Measurements from ENCODE around the gene LMNTD2. TPM values are rescaled to one million over a fixed set of nuclear protein-coding genes. Genes with fewer than 3 reads are reported as not detected.
A peak's percentile ranks its signal among the peaks of the same experiment; 100 is the strongest.

LMNTD2 gene
- total and polyA plus RNA-seq, 2 experiments from 2014 or later: 0.22 to 0.36 TPM

DNA sequence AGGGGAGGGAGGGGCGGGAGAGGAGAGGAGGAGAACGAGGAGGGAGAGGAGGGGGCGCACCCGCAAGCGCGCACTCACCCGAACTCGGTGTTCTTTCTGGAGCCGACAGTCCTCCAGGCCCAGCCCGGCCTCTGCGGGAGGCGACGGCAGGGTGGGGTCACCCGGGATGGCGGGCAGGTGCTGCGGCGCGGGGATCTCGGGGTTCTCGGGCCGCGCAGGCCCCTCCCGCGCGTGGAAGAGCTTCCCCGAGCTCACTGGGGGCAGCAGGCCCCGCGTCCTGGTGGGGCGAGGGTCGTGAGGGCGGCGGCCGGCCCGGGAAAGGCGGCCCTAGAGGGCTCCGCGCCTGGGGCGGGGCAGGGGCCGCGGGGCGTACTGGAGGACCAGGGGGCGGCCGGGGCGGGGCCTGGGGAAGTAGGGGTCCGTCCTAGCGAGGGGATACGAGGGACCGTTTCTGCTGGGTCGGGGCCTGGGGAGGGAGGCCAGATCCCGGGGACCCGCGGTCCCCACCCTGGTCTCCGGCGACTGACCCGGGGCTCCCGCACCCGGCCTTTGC is 5.2 kb downstream of the LMNTD2 start:
- no peak overlapping the region for H3K4me2 ChIP-seq (ENCODE audit: unreplicated experiment)
- no peaks in the 10 kb centered on the region for H3K4me1 ChIP-seq (ENCODE audit: insufficient read depth)
- no peaks in the 10 kb centered on the region for H3K9me3 ChIP-seq (ENCODE audit: low read depth)
- no peaks in the 10 kb centered on the region for H3F3A ChIP-seq (ENCODE audit: insufficient read depth)
- no peak overlapping the region for H3K27ac ChIP-seq
- H3K9me2 ChIP-seq (ENCODE audit: insufficient read depth): no peaks in the 10 kb centered on the region
- no peak overlapping the region for H3K4me3 ChIP-seq
- no peaks in the 10 kb centered on the region for H3K79me2 ChIP-seq (ENCODE audit: insufficient read depth)
- TF ChIP-seq EZH2phosphoT487 (IDR thresholded peaks at IDR 0.05; ENCODE audit: insufficient read depth, low read depth) (no peak), EZH2 (IDR thresholded peaks at IDR 0.05; ENCODE audit: insufficient read depth, poor library complexity, severe bottlenecking) (peak; percentile 94)
- 0 to 3% methylated on average over 10 to 40 of the region's 57 CpGs for WGBS, 2 experiments (ENCODE audit: low coverage in 1 of 2, low lambda C conversion rate in 2 of 2, missing lambda C conversion rate in 2 of 2)
- H3K27me3 ChIP-seq (replicated peaks; ENCODE audit: insufficient read depth): peaks cover 12% of the 10 kb centered on the region
- DNase-seq: no peak
- no peak overlapping the region for H2AFZ ChIP-seq
- in situ Hi-C loops (cut with MboI): no loop called here
- no peaks in the 10 kb centered on the region for H4K20me1 ChIP-seq (ENCODE audit: insufficient read depth)
- no peaks in the 10 kb centered on the region for H3K36me3 ChIP-seq (ENCODE audit: low read depth)
- no peak overlapping the region for H3K9ac ChIP-seq

DNA sequence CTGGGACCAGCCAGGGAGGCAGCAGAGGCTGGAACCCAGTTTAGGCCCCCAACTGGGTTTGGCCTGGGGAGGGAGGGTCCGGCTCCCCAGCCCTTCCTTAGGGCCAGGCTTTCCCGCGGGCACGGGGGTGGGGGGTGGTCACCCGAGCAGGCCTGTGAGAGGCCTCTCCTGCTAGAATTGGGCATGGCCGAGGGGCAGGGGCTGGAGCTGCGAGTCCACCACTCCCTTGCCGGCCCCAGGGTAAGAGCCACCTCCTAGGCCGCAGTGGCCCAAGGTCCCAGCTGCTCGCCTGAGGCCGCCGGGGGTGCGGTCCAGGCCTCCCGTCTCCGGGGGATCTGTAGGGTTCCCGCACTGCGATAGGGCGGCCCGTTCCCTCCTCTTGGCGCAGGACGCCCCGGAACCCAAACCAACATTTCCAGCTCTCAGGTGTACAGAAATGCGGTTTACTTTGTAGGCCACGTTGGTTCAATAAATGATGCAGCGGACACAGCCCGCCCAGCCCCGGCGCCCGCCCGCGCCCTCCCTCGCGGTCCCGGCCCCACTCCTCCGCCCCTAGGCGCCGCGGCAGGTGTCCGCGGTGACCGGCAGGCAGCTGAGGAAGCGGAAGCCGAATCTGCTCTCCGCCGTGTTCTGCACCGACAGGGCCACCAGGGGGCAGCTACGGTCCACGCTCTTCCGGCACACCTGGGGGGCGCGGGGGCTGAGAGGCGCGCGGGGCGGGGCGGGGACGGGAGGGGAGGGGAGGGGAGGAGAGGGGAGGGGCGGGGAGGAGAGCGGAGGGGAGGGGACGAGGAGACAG is 5.9 kb downstream of the LMNTD2 start:
- Histone ChIP-seq H3K79me2 (ENCODE audit: insufficient read depth) (no peaks in the 10 kb centered on the region), H3K9me2 (ENCODE audit: insufficient read depth) (no peaks in the 10 kb centered on the region), H2AFZ (no peak overlapping the region), H3F3A (ENCODE audit: insufficient read depth) (no peaks in the 10 kb centered on the region), H3K4me3 (no peak overlapping the region), H3K9me3 (ENCODE audit: low read depth) (no peaks in the 10 kb centered on the region), H3K9ac (no peak overlapping the region), H3K36me3 (ENCODE audit: low read depth) (no peaks in the 10 kb centered on the region), H3K27me3 (replicated peaks; ENCODE audit: insufficient read depth) (peaks cover 12% of the 10 kb centered on the region), H4K20me1 (ENCODE audit: insufficient read depth) (no peaks in the 10 kb centered on the region), H3K4me1 (ENCODE audit: insufficient read depth) (no peaks in the 10 kb centered on the region), H3K4me2 (ENCODE audit: unreplicated experiment) (no peak overlapping the region), H3K27ac (no peak overlapping the region)
- peak; percentile 63 for DNase-seq
- in situ Hi-C loops (cut with MboI): no loop called here
- TF ChIP-seq EZH2phosphoT487 (IDR thresholded peaks at IDR 0.05; ENCODE audit: insufficient read depth, low read depth): no peak
- TF ChIP-seq EZH2 (IDR thresholded peaks at IDR 0.05; ENCODE audit: insufficient read depth, poor library complexity, severe bottlenecking): no peak
- 4 to 11% methylated on average over 31 to 59 of the region's 60 CpGs for WGBS, 2 experiments (ENCODE audit: low coverage in 1 of 2, low lambda C conversion rate in 2 of 2, missing lambda C conversion rate in 2 of 2)

- no peak for DNase-seq
- Histone ChIP-seq H3K9me2 (ENCODE audit: insufficient read depth) (no peaks in the 10 kb centered on the region), H4K20me1 (ENCODE audit: insufficient read depth) (no peaks in the 10 kb centered on the region), H3K27me3 (replicated peaks; ENCODE audit: insufficient read depth) (peaks cover 12% of the 10 kb centered on the region), H3K4me1 (ENCODE audit: insufficient read depth) (no peaks in the 10 kb centered on the region), H3K4me2 (ENCODE audit: unreplicated experiment) (no peak overlapping the region), H3K36me3 (ENCODE audit: low read depth) (no peaks in the 10 kb centered on the region), H3F3A (ENCODE audit: insufficient read depth) (no peaks in the 10 kb centered on the region), H3K4me3 (no peak overlapping the region), H2AFZ (no peak overlapping the region), H3K9me3 (ENCODE audit: low read depth) (no peaks in the 10 kb centered on the region), H3K9ac (no peak overlapping the region), H3K27ac (no peak overlapping the region), H3K79me2 (ENCODE audit: insufficient read depth) (no peaks in the 10 kb centered on the region)
- 36 to 38% methylated on average over 10 of the region's 11 CpGs for WGBS, 2 experiments (ENCODE audit: low coverage in 1 of 2, low lambda C conversion rate in 2 of 2, missing lambda C conversion rate in 2 of 2)
- in situ Hi-C loops (cut with MboI): no loop called here
- TF ChIP-seq EZH2 (IDR thresholded peaks at IDR 0.05; ENCODE audit: insufficient read depth, poor library complexity, severe bottlenecking): no peak
- TF ChIP-seq EZH2phosphoT487 (IDR thresholded peaks at IDR 0.05; ENCODE audit: insufficient read depth, low read depth): no peak
Measured at GRCh38 chr11:553988-554340, 6.6 kb downstream of the LMNTD2 start.

GRCh38 chr11:553083-553987 is 7.2 kb downstream of the LMNTD2 start:
- in situ Hi-C loops (cut with MboI): no loop called here
- no peaks in the 10 kb centered on the region for H3K9me3 ChIP-seq (ENCODE audit: low read depth)
- no peak overlapping the region for H3K9ac ChIP-seq
- H3K4me3 ChIP-seq: no peak overlapping the region
- no peaks in the 10 kb centered on the region for H3K4me1 ChIP-seq (ENCODE audit: insufficient read depth)
- no peak overlapping the region for H2AFZ ChIP-seq
- H3K36me3 ChIP-seq (ENCODE audit: low read depth): no peaks in the 10 kb centered on the region
- no peak overlapping the region for H3K27ac ChIP-seq
- no peak for DNase-seq
- peaks cover 12% of the 10 kb centered on the region for H3K27me3 ChIP-seq (replicated peaks; ENCODE audit: insufficient read depth)
- H3K9me2 ChIP-seq (ENCODE audit: insufficient read depth): no peaks in the 10 kb centered on the region
- WGBS, 2 experiments (ENCODE audit: low coverage in 1 of 2, low lambda C conversion rate in 2 of 2, missing lambda C conversion rate in 2 of 2): 64 to 68% methylated on average over 22 to 26 of the region's 27 CpGs
- no peaks in the 10 kb centered on the region for H3F3A ChIP-seq (ENCODE audit: insufficient read depth)
- H3K4me2 ChIP-seq (ENCODE audit: unreplicated experiment): no peak overlapping the region
- TF ChIP-seq EZH2phosphoT487 (IDR thresholded peaks at IDR 0.05; ENCODE audit: insufficient read depth, low read depth) (no peak), EZH2 (IDR thresholded peaks at IDR 0.05; ENCODE audit: insufficient read depth, poor library complexity, severe bottlenecking) (no peak)
- H4K20me1 ChIP-seq (ENCODE audit: insufficient read depth): no peaks in the 10 kb centered on the region
- no peaks in the 10 kb centered on the region for H3K79me2 ChIP-seq (ENCODE audit: insufficient read depth)

All from GM23248 (cell line).